IPS DF 4.7 (cell line): ENCODE data around the gene FRMD4A.

Experiments used
- DNase-seq: peaks from one replicate; pipeline ENCODE4 v3.0.0-alpha.2; 2013; ENCODE audit warnings: low spot score; ENCODE audit errors: extremely low read depth

Gene FRMD4A

DNA sequence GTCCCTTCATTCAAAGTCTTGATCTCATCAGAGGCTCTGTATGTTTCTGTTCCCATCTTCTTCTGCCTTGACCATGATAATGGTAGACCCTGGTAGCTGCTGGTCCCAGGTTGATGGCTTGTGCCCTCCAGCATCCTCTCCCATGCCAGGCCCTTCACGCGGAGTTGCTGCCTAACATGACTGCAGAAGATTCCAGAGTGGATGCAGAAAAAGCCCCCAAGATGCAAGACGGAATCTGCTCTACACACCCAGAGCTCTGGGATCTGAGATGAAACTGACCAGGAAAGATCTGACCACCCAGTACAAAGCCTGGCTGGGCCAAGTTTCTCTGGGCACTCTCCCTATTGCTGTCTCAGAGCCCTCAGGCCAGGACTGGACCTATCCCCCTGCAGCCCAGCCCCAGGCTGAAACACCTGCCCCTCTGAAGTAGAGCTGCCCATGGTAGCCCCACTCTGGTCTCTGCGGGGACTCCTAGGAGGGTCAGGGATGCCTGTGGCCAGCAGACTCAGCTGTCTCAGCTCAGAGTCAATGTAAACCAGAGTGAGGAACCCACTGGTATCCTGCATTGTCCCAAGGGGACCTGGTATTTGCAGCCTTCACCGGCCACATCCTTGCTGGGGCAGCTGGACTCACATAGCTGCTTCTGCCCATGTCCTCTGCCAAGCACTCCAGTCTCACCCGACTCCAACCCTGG lies 9.5 kb upstream of the FRMD4A start:
- no peak for DNase-seq

DNA sequence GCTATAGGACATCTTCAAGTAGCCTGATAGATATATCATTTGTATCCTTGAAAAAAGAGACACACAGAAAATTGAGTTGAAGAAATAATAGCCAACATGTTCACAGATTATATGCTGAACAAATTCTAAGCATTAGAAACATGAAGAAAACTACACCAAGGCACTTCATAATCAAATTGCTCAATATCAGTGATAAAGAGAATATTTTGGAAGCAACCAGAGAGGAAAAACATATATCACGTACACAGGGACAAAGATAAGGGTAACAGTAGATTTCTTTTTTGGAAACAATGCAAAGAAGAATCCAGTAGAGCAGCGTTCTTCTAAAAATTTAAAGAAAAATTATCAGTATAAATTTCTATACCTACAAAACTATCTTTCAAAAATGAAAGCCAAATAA lies 6.0 kb upstream of the FRMD4A start:
- DNase-seq: no peak

DNA sequence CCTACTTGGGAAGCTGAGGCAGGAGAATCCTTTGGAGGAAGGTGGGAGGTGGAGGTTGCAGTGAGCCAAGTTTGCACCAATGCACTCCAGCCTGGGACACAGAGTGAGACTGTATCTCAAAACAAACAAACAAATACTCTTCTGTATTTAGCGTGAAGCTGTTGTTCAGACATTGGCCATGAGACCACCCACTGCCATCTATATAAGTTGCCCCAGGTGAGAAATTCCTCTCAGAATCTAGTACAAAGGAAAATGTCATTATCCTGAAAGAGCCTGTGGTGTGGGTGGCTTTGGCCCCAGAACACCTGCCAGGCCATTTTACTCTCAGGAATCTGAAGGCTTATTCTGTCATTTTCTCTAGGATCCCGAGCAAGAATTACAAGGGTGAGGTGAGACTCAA lies 4.0 kb upstream of the FRMD4A start:
- DNase-seq: no peak

DNA sequence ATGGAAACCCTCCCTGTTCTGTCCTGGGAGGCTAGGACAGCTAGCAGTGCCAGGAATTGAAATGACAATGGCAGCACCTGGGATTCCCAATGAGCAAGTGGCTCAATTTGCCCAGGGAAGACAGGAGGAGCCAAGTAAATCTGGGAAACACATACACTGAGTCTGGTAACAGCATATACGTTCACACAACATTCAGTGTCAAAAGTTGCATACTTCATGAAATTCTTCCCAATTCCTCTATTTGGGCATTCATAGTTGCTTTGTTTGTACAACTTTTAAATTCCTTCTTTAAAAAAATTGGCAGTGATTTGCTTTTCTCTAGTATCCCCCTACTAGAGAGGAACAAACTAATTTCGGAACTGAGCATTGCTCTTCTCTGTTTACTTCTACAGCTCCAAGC lies 2.9 kb upstream of the FRMD4A start:
- no peak for DNase-seq

DNA sequence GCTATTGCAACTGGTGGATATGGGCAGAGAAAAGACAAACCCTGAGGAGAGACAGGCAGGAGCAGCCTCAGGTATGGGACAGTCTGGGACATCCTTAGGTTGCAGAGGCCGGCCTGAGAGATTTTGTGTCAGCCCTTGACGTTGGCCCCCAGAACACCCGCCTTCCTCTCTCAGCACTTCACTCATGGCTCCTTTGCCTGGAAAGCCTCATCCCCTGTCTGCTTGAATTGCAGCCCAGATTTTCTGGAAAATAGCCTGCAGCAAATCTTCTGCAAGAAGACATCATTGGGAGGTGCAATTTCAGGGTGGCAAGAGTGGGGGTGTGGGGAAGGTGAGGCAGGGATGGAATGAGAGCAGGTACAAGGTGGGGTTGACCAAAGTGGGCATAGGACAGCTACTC lies 2.2 kb upstream of the FRMD4A start:
- no peak for DNase-seq

DNA sequence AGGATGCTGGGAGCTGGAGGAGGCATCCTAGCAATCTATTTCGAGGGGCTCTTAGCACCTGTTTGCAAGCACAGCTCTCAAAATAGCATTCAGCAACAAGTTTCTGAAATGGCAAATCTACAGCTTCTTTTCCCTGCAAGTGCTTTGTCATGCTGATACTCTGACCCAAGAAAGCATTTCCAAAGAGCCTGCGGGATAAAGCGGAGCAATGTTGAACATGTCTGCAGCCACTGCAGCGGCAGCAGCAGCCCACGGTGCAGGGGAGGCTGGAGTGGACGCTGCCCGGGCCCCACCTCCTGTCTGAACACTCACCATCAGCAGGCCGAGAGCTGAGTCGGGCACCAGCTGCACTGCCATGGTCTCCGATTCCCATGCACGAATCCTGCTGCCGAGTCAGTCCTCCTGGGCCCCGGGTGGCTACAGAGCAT lies 964 bp downstream of the FRMD4A start:
- no peak for DNase-seq

DNA sequence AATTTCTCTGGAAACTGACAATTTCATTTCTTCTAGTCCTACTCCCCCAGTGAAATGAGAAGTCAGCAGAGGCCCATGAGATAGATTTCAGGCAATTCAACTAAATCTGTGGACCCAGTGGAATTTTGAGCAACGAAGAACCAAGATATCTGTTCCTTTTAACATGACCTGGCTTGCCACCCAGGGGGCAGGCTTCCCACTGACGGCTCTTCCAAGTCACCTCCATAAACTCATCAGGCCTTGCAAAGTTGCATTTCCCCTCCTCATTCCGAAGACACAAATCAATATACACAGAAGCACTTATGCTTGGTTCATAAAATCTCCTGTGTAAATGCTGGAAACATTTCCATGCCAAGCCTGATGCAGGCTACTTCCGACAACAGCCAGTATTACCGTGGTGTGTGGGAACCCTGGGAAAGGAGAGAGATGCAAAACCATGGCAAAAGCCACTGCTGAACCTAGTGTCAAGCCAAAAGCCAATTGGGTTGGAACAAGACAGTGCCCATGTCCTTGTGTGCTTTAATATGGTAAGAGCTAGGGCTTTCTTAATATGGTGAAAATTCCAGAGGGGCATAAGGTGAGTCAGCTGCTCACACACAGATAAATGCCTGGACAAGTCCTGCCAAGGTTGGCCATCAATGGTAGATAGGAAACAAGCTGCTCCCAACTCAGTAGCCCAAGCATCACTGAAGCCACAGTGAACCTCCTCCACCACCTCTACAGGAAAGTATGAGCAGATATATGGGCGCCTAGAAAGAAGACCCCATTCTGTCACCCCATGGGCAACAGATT lies 1.6 kb downstream of the FRMD4A start:
- no peak for DNase-seq

DNA sequence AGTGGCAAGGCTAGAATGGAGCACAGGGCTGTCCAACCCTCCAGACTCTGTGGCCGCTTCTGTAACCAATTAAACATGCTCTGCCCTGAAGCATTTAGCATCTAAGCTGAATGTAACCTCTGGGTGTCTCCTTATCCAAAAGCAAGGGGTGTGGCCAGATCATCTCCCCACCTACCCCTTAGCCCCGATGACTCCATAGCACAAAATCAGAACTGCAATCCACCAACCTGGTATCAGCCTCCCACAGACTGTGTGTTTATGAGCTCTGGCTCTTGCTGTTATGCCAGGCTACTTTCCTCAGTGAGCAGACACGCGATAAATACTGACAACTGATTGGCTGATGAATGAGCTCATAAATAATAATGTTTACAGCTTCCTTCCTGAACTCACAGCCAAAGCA lies 3.2 kb downstream of the FRMD4A start:
- no peak for DNase-seq

DNA sequence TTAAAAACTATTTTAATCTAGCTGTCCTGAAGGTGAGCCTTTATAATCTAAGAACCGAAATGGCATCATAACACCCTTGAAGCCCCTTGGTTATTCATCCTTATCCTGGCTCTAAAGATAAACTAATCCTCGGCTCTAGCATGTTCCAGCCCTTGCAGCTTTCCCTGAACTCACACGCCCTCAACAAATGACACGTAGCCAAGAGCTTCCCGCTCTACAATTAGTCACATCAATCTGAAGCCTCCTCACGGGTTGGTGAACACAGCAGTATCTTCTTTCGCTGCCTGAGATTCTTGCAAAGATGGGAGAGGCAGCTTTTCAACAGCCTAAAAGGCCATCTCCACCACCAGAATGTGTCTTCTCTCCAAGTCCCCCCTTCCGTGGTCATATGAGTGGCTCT lies 4.1 kb downstream of the FRMD4A start:
- DNase-seq: no peak

DNA sequence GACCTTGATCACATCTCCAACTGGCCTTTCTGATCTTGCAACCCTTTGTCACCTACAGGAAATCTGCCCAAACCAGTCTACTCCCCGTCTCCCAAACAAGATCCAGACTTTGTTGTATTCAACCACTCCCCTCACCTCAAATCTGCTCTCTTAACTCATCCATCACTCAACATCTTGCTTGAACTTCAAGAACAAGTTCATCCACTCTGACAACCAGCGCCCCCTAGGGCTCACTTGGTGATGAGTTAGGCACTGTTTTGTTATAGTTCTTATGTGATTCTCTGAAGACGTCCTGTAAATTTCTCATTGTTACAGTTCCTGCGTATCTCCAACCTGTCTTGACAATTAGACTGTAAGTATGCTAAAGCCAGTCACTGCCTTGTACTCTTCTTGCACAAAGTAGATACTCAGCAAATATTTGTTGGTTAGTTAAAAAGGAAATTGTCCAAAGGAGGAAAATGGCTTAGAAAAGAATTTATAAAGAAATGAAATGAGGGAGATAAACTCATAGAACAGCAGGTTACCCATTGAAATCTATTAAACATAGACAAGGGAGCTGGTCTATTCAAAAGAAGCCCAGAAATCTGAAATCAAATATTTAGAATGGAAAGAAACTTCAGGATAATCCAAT lies 5.3 kb downstream of the FRMD4A start:
- DNase-seq: no peak

DNA sequence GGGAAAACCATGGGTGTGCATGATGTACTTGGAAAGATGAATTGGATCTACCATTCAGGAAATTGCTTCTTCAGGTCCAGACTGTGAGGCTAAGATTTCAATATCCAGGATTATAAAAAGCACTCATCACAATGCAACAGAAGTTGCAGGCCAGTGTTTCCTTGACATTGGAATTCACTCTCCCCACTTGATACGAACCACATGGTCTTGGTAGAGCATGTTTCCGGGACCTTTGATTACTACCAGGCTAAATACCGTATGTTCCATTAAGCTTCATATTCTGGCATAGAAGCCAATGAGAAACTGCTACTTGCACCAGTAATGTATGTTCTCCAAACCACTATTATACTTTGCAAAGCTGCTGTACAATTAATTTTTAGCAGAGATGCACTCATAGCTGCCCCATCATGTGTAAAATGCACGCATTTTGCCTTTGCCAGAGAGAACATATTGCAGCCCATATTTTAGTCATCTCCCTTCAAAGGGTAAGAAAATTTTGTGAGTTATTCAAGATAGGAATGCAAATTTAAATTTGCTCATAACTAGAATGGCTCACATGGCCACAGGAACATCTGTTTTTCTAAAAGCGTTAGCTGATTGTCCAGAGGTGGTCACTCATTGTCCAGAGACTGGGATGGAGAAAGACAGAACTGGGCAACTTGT lies 8.1 kb downstream of the FRMD4A start:
- DNase-seq: no peak

DNA sequence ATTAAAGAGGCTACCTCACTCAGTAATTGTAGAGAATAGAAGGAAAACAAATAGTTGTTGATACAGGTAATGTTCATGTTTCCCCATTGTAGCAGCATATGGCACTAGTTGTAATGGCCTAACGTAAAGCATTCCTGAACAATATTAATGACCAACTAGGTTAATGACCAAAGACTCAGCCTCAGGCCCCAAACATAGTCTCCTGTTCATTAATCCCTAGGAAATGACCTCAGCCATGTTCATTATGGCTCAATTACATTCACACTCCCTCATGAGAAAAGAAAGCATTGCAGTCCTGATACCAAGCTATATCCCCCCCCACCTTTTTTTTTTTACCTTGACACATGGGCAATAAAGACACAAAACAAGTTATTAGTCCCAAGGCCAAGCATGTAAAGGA lies 12.7 kb downstream of the FRMD4A start:
- DNase-seq: no peak

DNA sequence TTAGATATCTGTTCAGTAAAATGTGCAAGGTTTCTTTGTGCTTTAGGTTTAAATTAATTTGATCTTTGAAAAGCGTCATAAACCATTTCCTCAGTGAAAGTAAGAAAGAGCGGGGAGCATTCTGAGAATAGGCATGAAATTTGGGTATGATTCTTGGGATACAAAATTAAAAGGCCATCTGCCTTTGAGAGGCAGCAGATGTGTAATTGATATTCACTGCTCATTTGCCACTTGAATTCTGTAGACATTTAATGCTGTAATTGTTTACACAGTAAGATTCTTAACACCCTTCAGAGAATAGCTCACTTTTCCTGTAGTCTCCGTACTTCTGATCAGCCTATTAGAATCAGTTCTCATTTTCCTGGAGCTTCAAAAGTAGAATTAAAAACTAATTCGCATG lies 18.7 kb downstream of the FRMD4A start:
- DNase-seq: no peak

DNA sequence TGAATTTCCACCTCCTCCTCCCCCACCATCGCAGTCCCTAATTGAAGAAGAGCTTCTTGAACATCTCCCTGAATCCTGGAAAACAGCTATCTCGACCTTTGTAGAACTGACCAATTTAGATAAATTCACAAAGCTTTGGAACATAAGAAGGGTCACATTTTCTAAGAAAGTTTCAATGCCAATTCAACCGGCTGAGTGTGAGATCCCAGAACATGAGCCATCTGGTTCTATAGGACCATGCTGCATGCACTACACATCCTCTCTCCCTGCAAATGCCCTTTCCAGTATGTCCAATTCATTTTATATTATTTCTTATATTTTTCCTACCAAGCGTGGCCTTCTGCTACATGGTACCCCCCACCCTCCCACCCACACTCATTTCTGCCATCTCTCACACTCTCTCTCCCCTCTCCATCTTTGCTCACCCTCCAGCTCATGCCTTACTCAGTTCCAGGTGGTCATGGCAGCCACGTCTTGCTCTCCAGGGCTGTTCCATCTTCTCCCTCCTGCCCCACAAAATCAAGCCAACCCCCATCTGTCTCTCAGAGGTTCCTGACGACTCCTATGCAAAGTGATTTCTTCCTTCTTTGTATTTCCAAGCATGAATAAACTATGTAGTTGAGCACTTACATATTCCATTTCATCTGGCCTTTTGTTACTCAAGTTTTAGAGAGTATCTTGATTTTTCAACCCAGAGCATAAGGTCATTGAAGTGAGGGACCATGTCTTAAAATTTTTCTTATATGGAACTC lies 19.3 kb downstream of the FRMD4A start:
- DNase-seq: no peak

DNA sequence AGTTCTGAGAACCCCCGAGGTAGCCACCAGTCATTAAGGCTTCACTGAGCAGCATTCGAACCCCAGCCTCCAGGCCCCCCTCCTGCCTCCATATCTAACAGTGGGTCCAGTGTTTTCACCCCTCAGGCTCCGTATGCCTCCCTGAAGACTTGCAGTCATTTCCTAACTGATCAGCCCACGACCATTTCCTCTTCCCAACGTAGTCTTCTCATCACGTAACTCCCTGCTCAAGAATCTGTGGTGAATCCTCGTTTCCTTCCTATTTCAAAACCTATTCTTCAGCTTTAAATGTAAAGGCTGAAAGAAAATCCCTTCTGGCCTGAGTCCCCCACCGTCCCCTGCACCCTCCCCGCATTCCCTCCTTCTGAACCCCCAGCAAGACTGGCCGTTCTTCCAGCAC lies 21.1 kb downstream of the FRMD4A start:
- DNase-seq: no peak

DNA sequence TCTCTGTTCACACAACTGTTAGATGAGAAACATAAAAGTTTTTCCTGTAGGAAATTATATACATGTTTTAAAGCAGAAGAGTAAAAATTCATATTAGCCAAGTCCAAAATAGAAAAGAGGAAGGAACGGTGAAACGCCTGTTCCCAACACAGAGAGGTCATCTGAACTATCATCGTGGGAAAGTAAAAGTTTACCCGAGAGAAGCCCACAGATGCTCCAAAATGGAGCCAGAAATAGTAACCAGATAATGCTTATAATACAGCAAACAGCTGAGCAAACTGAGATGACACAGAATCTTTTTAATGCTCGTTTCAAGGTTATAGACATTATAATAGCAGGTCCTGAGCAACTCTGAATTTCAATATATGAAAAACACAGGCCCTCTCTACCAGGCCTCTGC lies 24.5 kb downstream of the FRMD4A start:
- DNase-seq: no peak

DNA sequence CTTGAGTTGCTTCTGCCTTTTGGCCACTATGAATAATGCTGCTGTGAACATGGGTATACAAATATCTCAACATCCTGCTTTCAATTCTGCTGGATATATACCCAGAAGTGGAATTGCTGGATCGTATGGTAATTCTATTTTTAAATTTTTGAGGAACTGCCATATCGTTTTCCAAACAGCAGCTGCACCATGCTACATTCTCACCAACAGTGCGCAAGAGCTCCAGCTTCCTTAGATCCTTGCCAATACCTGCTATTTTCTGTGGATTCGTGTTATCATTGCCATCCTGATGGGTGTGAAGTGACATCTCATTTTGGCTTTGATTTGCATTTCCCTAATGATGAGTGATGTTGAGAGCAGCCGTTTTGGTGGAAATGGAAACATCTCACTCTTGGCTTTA lies 26.7 kb downstream of the FRMD4A start:
- DNase-seq: no peak

DNA sequence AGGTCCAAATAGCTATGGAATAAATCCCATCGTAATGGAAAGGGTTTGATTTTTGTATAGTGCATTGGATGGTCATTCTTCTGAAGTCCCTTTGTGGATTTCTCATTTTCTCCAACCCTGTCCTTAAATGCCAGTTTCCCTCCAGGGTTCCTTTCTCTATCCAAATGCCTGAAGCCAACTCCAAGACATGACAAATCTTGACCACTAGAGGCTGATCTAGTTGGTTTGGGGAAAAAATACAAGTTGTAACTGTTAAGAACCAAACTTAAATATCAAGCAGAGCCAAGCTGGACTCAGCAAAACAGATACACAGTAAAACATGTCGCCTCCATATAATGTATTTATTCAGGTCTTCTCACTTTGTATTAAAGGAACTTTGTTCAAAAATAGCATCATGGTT lies 28.7 kb downstream of the FRMD4A start:
- no peak for DNase-seq

DNA sequence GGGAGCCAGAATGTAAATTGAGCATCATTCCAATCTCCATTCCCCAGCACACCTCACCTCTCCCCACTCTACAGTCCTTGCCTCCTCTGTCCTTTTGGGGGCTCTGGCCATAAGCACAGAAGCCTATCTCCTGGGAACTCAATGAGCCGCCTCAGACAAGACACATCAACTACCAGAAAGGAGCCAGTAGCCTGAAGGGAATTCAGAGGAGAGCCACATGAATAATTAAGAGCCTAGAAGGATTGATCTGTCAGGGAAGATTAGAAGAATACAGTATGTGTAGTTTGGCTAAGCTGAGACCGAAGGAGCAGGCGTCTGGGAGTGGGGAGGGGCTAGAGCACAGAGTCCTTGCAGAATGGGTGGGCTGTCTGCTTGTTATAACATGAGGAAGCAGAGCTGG lies 31.2 kb downstream of the FRMD4A start:
- DNase-seq: no peak

DNA sequence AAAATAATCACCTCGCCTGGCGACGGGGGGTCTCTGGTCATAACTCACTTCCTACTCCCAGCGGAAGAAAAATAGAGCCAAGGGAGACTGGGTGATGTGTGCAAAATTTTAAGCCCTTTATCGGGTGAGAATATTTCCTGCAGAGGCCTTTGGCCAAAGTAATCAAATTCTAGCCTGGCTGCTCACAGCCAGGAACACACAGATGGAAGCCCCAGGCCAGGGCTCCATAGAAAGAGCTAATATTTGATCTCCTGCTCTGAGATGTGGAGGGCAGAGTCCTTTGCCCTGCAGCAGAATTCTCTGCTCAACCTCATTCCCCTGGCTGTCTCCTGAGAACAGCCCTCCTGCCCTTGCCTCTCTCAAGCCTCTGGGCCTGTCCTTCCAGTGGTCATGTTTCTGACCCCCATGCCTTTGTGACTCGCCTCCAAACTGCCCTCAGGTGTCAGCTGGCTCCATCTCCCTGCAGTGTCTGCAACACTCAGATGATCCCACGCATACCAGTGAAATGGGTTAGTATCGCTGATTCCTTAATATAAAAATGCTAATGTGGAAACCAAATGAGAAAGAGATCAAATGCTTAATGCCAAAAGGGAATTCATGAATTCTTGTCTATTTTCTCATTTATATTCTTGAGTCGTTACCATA lies 34.5 kb downstream of the FRMD4A start:
- no peak for DNase-seq
